GM23338 (cell line): ENCODE data around the gene DNAJC22. TPM values are rescaled to one million over a fixed set of nuclear protein-coding genes. Genes with fewer than 3 reads are reported as not detected.

Experiments
- ATAC-seq: fragments of 200-7000 bp; cut with Tn5 transposase; 3 replicates; pipeline ENCODE4 v1.9.1; 2020
- DNase-seq: peaks from one replicate; pipeline ENCODE4 v3.0.0-alpha.2; 2015; ENCODE audit warnings: low spot score
- H2AFZ ChIP-seq: fragments of 200-600 bp; sonication (generic); 2 replicates; pipeline ENCODE4 v1.8.0; 2016; ENCODE audit warnings: antibody characterized with exemption, mild to moderate bottlenecking, moderate library complexity
- H3F3A ChIP-seq: fragments of 200-600 bp; sonication (generic); replicated peaks from 2 replicates; pipeline ENCODE4 v1.8.0; 2017; ENCODE audit warnings: antibody characterized with exemption, mixed run types, low read depth
- H3K27ac ChIP-seq: fragments of 200-600 bp; sonication (generic); 2 replicates; pipeline ENCODE4 v1.6.1; 2016; ENCODE audit warnings: low read depth
- H3K27me3 ChIP-seq: fragments of 200-600 bp; sonication (generic); 2 replicates; pipeline ENCODE4 v1.8.0; 2016; ENCODE audit warnings: mild to moderate bottlenecking, mixed run types, moderate library complexity; ENCODE audit not compliant: insufficient read depth
- H3K36me3 ChIP-seq: fragments of 200-600 bp; sonication (generic); 2 replicates; pipeline ENCODE4 v1.8.0; 2016; ENCODE audit warnings: mild to moderate bottlenecking; ENCODE audit not compliant: insufficient read depth
- H3K4me1 ChIP-seq: fragments of 200-600 bp; sonication (generic); 2 replicates; pipeline ENCODE4 v1.8.0; 2016; ENCODE audit warnings: mild to moderate bottlenecking, moderate library complexity; ENCODE audit not compliant: insufficient read depth
- H3K4me2 ChIP-seq: fragments of 200-600 bp; sonication (generic); 2 replicates; pipeline ENCODE4 v1.7.1; 2017; ENCODE audit warnings: mixed run types
- H3K4me3 ChIP-seq: fragments of 200-600 bp; sonication (generic); 2 replicates; pipeline ENCODE4 v1.6.1; 2016; ENCODE audit warnings: mixed run types
- H3K79me2 ChIP-seq: fragments of 200-600 bp; sonication (generic); replicated peaks from 2 replicates; pipeline ENCODE4 v1.8.0; 2017; ENCODE audit warnings: mild to moderate bottlenecking; ENCODE audit not compliant: insufficient read depth
- H3K9me2 ChIP-seq: fragments of 200-600 bp; sonication (generic); 2 replicates; pipeline ENCODE4 v1.8.0; 2017; ENCODE audit not compliant: insufficient read depth
- H4K20me1 ChIP-seq: fragments of 200-600 bp; sonication (generic); replicated peaks from 2 replicates; pipeline ENCODE4 v1.8.0; 2017; ENCODE audit warnings: mild to moderate bottlenecking; ENCODE audit not compliant: insufficient read depth
- H3K27ac Mint-ChIP-seq: 2 replicates; pipeline ENCODE4 v1.8.0; 2020; ENCODE audit warnings: inconsistent platforms, mild to moderate bottlenecking, moderate library complexity, mixed read lengths
- H3K27me3 Mint-ChIP-seq: 3 replicates; pipeline ENCODE4 v1.8.0; 2022; ENCODE audit warnings: low read depth, mild to moderate bottlenecking, moderate library complexity, mixed read lengths, inconsistent platforms; ENCODE audit not compliant: insufficient read depth, poor library complexity
- H3K36me3 Mint-ChIP-seq: 3 replicates; pipeline ENCODE4 v1.8.0; 2021; ENCODE audit warnings: low read depth, mild to moderate bottlenecking, inconsistent platforms, moderate library complexity, mixed read lengths
- H3K4me1 Mint-ChIP-seq: 3 replicates; pipeline ENCODE4 v1.8.0; 2020; ENCODE audit warnings: mild to moderate bottlenecking, inconsistent platforms, mixed read lengths
- H3K4me3 Mint-ChIP-seq: 3 replicates; pipeline ENCODE4 v1.8.0; 2021; ENCODE audit warnings: moderate library complexity, mild to moderate bottlenecking, inconsistent platforms, mixed read lengths
- H3K9me3 Mint-ChIP-seq: 3 replicates; pipeline ENCODE4 v1.8.0; 2020; ENCODE audit warnings: moderate library complexity, mild to moderate bottlenecking, inconsistent platforms, mixed read lengths
- ETS1 ChIP-seq: IDR thresholded peaks from 2 replicates; pipeline ENCODE4 v1.6.1; 2016; ENCODE audit warnings: antibody characterized with exemption
- EZH2 ChIP-seq: fragments of 200-600 bp; sonication (generic); IDR thresholded peaks from one replicate; pipeline ENCODE4 v1.8.0; 2017; ENCODE audit warnings: antibody characterized with exemption, mild to moderate bottlenecking, low read depth; ENCODE audit not compliant: unreplicated experiment
- JUNB ChIP-seq: IDR thresholded peaks from one replicate; pipeline ENCODE4 v1.6.1; 2016; ENCODE audit warnings: antibody characterized with exemption; ENCODE audit not compliant: unreplicated experiment
- POLR2AphosphoS5 ChIP-seq: IDR thresholded peaks from 2 replicates; pipeline ENCODE4 v1.6.1; 2016; ENCODE audit warnings: antibody characterized with exemption, low read depth
- ZNF331 ChIP-seq: fragments of 250-450 bp; sonication (Bioruptor Pico); IDR thresholded peaks from 2 replicates; pipeline ENCODE4 v1.5.0; 2020; ENCODE audit warnings: low read depth, mild to moderate bottlenecking, moderate library complexity
- ZNF462 ChIP-seq: fragments of 250-450 bp; sonication (Bioruptor Pico); IDR thresholded peaks from 2 replicates; pipeline ENCODE4 v1.5.0; 2020; ENCODE audit warnings: mild to moderate bottlenecking, moderate library complexity
- polyA plus RNA-seq: library from polyadenylated mRNA; unstranded; fragments of >200 nt; fragmentation: Nextera tagmentation; extraction: Ambion mirVana; gene quantifications from 2 replicates; pipeline ENCODE4 v1.2.1, GENCODE V29; 2016
- total RNA-seq: library from RNA; depleted of rRNA; stranded (reverse); fragments of >200 nt; shearing (Covaris generic); gene quantifications from 2 replicates; pipeline ENCODE4 v1.2.3, GENCODE V29; 2014

DNAJC22 gene
- total and polyA plus RNA-seq, 2 experiments from 2014 or later, result 0.10 TPM; not detected in 1

DNA sequence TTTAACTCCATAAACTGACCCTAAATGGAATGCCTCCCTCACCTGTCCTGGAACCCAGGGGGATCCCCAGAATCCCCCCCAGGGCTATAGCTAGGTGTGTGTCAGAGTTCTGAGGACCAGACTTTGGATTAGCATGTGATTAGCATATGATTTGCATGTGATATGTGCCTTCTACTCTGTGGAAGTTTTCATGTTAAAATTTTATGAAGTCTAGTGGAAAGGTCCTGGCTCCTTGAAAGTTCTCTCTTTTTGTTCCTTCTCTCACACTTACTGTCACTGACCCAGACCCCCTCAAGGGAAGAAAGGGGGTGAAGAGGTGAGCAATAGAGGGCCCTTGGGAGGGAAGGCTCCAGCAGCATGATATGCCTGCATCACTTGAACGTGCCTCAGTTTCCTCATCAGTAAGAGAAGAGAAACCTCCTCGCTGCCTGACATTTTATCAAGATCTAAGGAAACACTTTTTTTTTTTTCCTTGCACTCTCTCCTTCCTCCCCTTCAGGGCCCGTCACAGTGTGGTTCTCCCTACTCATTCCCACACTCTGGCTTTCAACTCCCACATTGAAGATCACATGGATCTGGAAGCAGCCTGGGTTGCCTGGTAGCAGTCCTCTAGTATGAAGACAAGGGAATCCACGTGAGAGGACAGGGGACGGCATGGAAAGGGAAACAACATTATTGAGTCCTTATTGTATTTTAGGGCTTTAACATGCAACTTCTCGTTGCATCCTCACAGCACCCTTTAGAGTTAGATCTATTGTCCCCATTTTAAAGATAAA lies 6.4 kb upstream of the DNAJC22 start:
- H3K4me3 Mint-ChIP-seq, result peak overlapping the region; percentile 70; the same call in 1 of the 3 replicates
- H3K4me1 ChIP-seq, result peaks cover 52% of the 10 kb centered on the region

GRCh38 chr12:49340971-49341776 lies 5.5 kb upstream of the DNAJC22 start:
- Mint-ChIP-seq H3K9me3 (peaks cover 3% of the 10 kb centered on the region; the same call in 2 of the 3 replicates), H3K27me3 (peaks cover 98% of the 10 kb centered on the region), H3K4me1 (peaks cover 55% of the 10 kb centered on the region), H3K4me3 (peak overlapping the region; percentile 70), H3K36me3 (no peaks in the 10 kb centered on the region; the same call in 2 of the 3 replicates), H3K27ac (no peak overlapping the region)
- TF ChIP-seq EZH2 (peak; percentile 69), JUNB (no peak)
- Histone ChIP-seq H2AFZ (peak overlapping the region; percentile 82; the same call in 1 of the 2 replicates), H3K4me3 (peak overlapping the region; percentile 85), H3K27me3 (peaks cover 99% of the 10 kb centered on the region), H3K36me3 (no peaks in the 10 kb centered on the region), H3F3A (peaks cover 31% of the 10 kb centered on the region), H3K4me2 (peak overlapping the region; percentile 88), H3K79me2 (no peaks in the 10 kb centered on the region), H3K27ac (no peak overlapping the region), H4K20me1 (peaks cover 28% of the 10 kb centered on the region), H3K4me1 (peaks cover 52% of the 10 kb centered on the region), H3K9me2 (no peaks in the 10 kb centered on the region)
- DNase-seq (peak; percentile 40), ATAC-seq (no peak)

More for the DNA sequence above, 6.4 kb upstream of the DNAJC22 start:
- peaks cover 99% of the 10 kb centered on the region for H3K27me3 ChIP-seq
- H2AFZ ChIP-seq, result no peak overlapping the region
- H3K36me3 Mint-ChIP-seq, result no peaks in the 10 kb centered on the region; the same call in 2 of the 3 replicates
- H3K27me3 Mint-ChIP-seq, result peaks cover 97% of the 10 kb centered on the region
- H3K36me3 ChIP-seq, result no peaks in the 10 kb centered on the region
- H3F3A ChIP-seq, result peaks cover 33% of the 10 kb centered on the region
- H3K9me3 Mint-ChIP-seq, result peaks cover 8% of the 10 kb centered on the region
- peaks cover 27% of the 10 kb centered on the region for H4K20me1 ChIP-seq
- TF ChIP-seq ETS1, result no peak
- TF ChIP-seq ZNF331 (CRISPR knock-in tag), result no peak
- no peak for TF ChIP-seq POLR2AphosphoS5
- no peak overlapping the region for H3K27ac Mint-ChIP-seq
- peaks cover 55% of the 10 kb centered on the region for H3K4me1 Mint-ChIP-seq
- H3K4me2 ChIP-seq, result peak overlapping the region; percentile 88
- H3K9me2 ChIP-seq, result no peaks in the 10 kb centered on the region
- H3K27ac ChIP-seq, result no peak overlapping the region
- H3K4me3 ChIP-seq, result peak overlapping the region; percentile 85; the same call in 1 of the 2 replicates
- no peaks in the 10 kb centered on the region for H3K79me2 ChIP-seq
- no peak for ATAC-seq
- DNase-seq, result no peak

DNA sequence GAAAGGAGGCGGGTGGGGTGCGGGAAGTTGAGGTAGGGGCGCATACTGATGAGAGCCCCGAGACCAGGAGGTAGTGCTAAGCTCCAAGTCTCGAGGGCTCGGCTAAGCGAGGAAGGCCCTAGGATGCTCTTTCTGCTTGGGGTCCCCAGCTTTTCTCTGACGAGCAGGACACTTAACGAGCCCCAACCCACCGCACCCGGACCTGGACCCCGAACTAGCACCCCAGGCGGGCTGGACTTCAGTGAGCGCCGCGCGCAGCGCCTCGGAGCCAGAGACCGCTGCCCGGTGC lies 5.0 kb upstream of the DNAJC22 start:
- ATAC-seq (no peak), DNase-seq (no peak)
- peaks cover 3% of the 10 kb centered on the region; the same call in 2 of the 3 replicates for H3K9me3 Mint-ChIP-seq
- H4K20me1 ChIP-seq, result peaks cover 28% of the 10 kb centered on the region
- H3K9me2 ChIP-seq, result no peaks in the 10 kb centered on the region
- peak overlapping the region; percentile 85 for H3K4me3 ChIP-seq
- peaks cover 54% of the 10 kb centered on the region for H3K4me1 ChIP-seq
- H3K4me1 Mint-ChIP-seq, result peaks cover 57% of the 10 kb centered on the region
- H3K36me3 ChIP-seq, result no peaks in the 10 kb centered on the region
- H3K4me2 ChIP-seq, result peak overlapping the region; percentile 88
- no peaks in the 10 kb centered on the region; the same call in 2 of the 3 replicates for H3K36me3 Mint-ChIP-seq
- H3K27ac Mint-ChIP-seq, result no peak overlapping the region
- peak overlapping the region; percentile 70 for H3K4me3 Mint-ChIP-seq
- no peaks in the 10 kb centered on the region for H3K79me2 ChIP-seq
- peaks cover 99% of the 10 kb centered on the region for H3K27me3 ChIP-seq
- peak overlapping the region; percentile 82 for H2AFZ ChIP-seq
- peaks cover 98% of the 10 kb centered on the region for H3K27me3 Mint-ChIP-seq
- H3F3A ChIP-seq, result peaks cover 31% of the 10 kb centered on the region
- H3K27ac ChIP-seq, result no peak overlapping the region
- TF ChIP-seq ZNF462 (CRISPR knock-in tag), result no peak
